RWPE2 (cell line): Measurements from ENCODE around the gene OR2M2.

ENCODE experiments used
- ATAC-seq: fragments of 200-7000 bp; cut with Tn5 transposase; 3 replicates; pipeline ENCODE4 v1.9.1; 2021; ENCODE audit warnings: low read depth
- DNase-seq: peaks from one replicate; pipeline ENCODE4 v3.0.0-alpha.2; 2020; ENCODE audit warnings: low spot score
- H3K27ac ChIP-seq: fragments of 450-650 bp; 2 replicates; pipeline ENCODE4 v1.5.1; 2017; ENCODE audit warnings: mild to moderate bottlenecking; ENCODE audit not compliant: poor library complexity, severe bottlenecking
- H3K27me3 ChIP-seq: fragments of 250-450 bp; sonication (Bioruptor Pico); 2 replicates; pipeline ENCODE4 v1.5.1; 2021; ENCODE audit warnings: mild to moderate bottlenecking, moderate library complexity; ENCODE audit not compliant: insufficient read depth, poor library complexity, severe bottlenecking
- H3K36me3 ChIP-seq: fragments of 250-450 bp; sonication (Bioruptor Pico); 2 replicates; pipeline ENCODE4 v1.5.1; 2020; ENCODE audit warnings: low read depth, mild to moderate bottlenecking, moderate library complexity
- H3K4me1 ChIP-seq: fragments of 250-450 bp; sonication (Bioruptor Pico); 2 replicates; pipeline ENCODE4 v1.5.1; 2021; ENCODE audit warnings: mild to moderate bottlenecking, moderate library complexity; ENCODE audit not compliant: insufficient read depth, poor library complexity, severe bottlenecking
- H3K4me3 ChIP-seq: fragments of 250-450 bp; sonication (Bioruptor Pico); 2 replicates; pipeline ENCODE4 v1.5.1; 2021; ENCODE audit warnings: mild to moderate bottlenecking, moderate library complexity; ENCODE audit not compliant: severe bottlenecking
- H3K9me3 ChIP-seq: fragments of 250-450 bp; sonication (Bioruptor Pico); 2 replicates; pipeline ENCODE4 v1.5.1; 2021; ENCODE audit warnings: mild to moderate bottlenecking, moderate library complexity; ENCODE audit not compliant: severe bottlenecking
- TF ChIP-seq, protein P1 (sequence below): fragments of 450-650 bp; IDR thresholded peaks from one replicate; pipeline ENCODE4 v1.5.1; 2017; ENCODE audit warnings: mild to moderate bottlenecking, moderate library complexity; ENCODE audit not compliant: poor library complexity, severe bottlenecking

The OR2M2 gene

DNA sequence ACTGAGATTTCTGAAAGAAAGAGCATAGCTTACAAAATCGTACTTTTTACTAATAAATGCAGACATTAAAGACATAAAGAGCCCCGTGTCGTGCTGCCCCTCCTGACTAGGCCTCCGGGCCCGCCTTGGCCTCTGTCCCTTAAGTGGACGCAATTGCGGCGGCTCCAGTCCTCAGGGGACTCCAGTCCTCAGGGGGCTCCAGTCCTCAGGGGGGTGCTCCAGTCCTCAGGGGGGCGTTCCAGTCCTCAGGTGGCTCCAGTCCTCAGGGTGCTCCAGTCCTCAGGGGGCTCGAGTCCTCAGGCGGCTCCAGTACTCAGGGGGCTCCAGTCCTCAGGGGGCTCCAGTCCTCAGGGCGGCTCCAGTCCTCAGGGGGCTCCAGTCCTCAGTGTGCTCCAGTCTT, 10.6 kb upstream of the OR2M2 start:
- TF ChIP-seq, protein P1, sequence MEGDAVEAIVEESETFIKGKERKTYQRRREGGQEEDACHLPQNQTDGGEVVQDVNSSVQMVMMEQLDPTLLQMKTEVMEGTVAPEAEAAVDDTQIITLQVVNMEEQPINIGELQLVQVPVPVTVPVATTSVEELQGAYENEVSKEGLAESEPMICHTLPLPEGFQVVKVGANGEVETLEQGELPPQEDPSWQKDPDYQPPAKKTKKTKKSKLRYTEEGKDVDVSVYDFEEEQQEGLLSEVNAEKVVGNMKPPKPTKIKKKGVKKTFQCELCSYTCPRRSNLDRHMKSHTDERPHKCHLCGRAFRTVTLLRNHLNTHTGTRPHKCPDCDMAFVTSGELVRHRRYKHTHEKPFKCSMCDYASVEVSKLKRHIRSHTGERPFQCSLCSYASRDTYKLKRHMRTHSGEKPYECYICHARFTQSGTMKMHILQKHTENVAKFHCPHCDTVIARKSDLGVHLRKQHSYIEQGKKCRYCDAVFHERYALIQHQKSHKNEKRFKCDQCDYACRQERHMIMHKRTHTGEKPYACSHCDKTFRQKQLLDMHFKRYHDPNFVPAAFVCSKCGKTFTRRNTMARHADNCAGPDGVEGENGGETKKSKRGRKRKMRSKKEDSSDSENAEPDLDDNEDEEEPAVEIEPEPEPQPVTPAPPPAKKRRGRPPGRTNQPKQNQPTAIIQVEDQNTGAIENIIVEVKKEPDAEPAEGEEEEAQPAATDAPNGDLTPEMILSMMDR = no peak
- no peak for DNase-seq

DNA sequence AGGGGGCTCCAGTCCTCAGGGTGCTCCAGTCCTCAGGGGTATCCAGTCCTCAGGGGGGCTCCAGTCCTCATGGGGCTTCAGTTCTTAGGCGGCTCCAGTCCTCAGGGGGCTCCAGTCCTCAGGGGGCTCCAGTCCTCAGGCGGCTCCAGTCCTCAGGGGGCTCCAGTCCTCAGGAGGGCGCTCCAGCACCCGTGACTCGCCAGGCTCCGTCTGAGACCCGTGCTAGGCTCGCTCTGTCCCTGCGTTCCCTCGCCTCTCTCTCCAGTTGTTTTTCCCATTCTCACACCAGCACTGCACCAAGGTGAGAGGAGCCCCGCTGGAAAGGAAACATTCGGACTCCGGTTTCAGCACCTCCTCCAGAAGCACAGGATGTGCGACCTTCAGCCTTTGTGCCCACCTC, 9.4 kb upstream of the OR2M2 start:
- Histone ChIP-seq H3K4me1 (no peaks in the 10 kb centered on the region), H3K9me3 (no peaks in the 10 kb centered on the region), H3K4me3 (no peak overlapping the region), H3K27me3 (no peaks in the 10 kb centered on the region), H3K27ac (no peak overlapping the region), H3K36me3 (no peaks in the 10 kb centered on the region)
- ATAC-seq (no peak), DNase-seq (no peak)
- TF ChIP-seq, protein P1 = no peak

More for the DNA sequence above, 10.6 kb upstream of the OR2M2 start:
- Histone ChIP-seq H3K36me3 (no peaks in the 10 kb centered on the region), H3K4me3 (no peak overlapping the region), H3K9me3 (no peaks in the 10 kb centered on the region), H3K4me1 (no peaks in the 10 kb centered on the region), H3K27me3 (no peaks in the 10 kb centered on the region), H3K27ac (no peak overlapping the region)
- ATAC-seq = no peak

DNA sequence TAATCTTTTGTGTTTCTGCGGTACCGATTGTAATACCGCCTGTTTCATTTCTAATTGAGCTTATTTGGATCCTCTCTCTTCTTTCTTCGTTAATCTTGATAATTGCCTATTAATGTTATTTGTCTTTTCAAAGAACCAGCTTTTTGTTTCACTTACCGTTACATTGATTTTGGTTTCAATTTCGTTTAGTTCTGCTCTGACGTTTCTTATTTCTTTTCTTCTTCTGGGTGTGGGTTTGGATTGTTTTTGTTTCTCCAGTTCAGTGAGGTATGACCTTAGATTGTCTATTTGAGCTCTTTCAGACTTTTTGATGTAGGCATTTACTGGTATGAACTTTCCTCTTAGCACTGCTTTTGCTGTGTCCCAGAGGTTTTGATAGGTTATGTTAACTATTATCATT, 9.4 kb downstream of the OR2M2 start:
- TF ChIP-seq, protein P1 = no peak
- no peaks in the 10 kb centered on the region for H3K9me3 ChIP-seq
- no peaks in the 10 kb centered on the region for H3K36me3 ChIP-seq
- DNase-seq (no peak), ATAC-seq (no peak)
- no peaks in the 10 kb centered on the region for H3K27me3 ChIP-seq
- no peak overlapping the region for H3K27ac ChIP-seq
- no peaks in the 10 kb centered on the region for H3K4me1 ChIP-seq
- H3K4me3 ChIP-seq = no peak overlapping the region

DNA sequence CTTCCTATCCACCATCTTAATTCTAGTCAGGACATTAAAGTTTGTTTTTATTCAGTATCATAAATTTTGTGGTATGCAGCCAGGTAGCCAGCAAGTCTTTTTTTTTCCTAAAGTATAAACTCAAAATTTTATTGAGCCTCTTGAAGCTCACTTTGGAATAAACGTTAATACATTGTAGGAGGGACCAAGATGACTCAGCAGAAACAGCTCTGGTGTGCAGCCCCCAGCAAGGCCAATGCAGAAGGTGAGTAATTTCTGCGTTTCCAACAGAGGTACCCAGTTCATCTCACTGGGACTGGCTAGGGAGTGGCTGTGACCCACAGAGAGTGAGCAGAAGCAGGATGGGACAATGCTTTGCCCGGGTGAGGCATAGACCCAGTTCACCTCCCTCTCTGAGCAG, 12.7 kb downstream of the OR2M2 start:
- TF ChIP-seq, protein P1 = no peak
- DNase-seq (no peak), ATAC-seq (no peak)
- no peak overlapping the region for H3K4me3 ChIP-seq
- H3K36me3 ChIP-seq = no peaks in the 10 kb centered on the region
- H3K4me1 ChIP-seq = no peaks in the 10 kb centered on the region
- no peak overlapping the region for H3K27ac ChIP-seq
- no peaks in the 10 kb centered on the region for H3K9me3 ChIP-seq
- no peaks in the 10 kb centered on the region for H3K27me3 ChIP-seq

DNA sequence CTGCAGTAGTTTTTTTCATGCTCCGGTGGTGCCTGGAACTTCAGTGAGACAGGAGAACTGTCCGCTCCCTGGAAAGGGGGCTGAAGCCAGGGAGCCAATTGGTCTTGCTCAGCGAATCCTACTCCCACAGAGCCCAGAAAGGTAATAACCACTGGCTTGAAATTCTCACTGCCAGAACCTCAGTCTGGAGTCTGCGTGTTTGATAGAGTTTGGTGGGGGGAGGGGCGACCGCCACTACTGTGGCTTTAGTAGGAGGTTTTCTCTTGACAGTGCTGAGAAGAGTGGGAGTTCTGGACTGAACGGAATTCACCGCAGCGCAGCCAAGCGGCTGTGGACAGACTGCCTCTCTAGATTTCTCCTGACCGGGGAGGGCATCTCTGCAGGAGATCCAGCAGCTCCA, 14.4 kb downstream of the OR2M2 start:
- DNase-seq = no peak

More for the DNA sequence above, 14.4 kb downstream of the OR2M2 start:
- Histone ChIP-seq H3K9me3 (no peaks in the 10 kb centered on the region), H3K4me1 (no peaks in the 10 kb centered on the region), H3K27ac (no peak overlapping the region), H3K27me3 (no peaks in the 10 kb centered on the region), H3K36me3 (no peaks in the 10 kb centered on the region), H3K4me3 (no peak overlapping the region)
- ATAC-seq = no peak
- TF ChIP-seq, protein P1 = no peak
